Neural progenitor cell (in vitro differentiated cells): ENCODE measurements around the gene TPRX1.

Experiments
- EZH2 ChIP-seq: fragments of 200-600 bp; sonication (generic); IDR thresholded peaks from 2 replicates; pipeline ENCODE4 v1.6.1; 2017; ENCODE audit warnings: antibody characterized with exemption, mild to moderate bottlenecking, moderate library complexity
- TF ChIP-seq, protein P1 (sequence below): fragments of 200-600 bp; sonication (generic); IDR thresholded peaks from 2 replicates; pipeline ENCODE4 v1.5.1; 2017; ENCODE audit warnings: antibody characterized with exemption, mild to moderate bottlenecking

DNA sequence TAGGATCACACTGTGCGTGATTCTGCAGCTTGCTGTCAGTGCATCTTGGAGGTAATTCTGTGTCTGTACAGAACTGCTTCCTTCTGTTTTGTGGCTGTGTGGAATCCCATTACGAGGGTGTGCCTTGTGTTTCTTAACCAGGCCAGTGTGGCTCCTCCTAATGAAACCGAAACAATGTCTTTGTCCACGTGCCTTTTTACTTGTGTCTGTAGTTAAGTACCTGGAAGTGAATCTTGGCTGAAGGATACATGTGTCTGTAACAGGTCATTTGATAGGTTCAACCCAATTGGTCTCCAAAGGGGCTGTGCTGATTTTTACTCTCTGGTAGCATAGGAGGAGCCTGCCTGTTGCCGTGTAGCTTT is 45.9 kb downstream of the TPRX1 start:
- TF ChIP-seq, protein P1, sequence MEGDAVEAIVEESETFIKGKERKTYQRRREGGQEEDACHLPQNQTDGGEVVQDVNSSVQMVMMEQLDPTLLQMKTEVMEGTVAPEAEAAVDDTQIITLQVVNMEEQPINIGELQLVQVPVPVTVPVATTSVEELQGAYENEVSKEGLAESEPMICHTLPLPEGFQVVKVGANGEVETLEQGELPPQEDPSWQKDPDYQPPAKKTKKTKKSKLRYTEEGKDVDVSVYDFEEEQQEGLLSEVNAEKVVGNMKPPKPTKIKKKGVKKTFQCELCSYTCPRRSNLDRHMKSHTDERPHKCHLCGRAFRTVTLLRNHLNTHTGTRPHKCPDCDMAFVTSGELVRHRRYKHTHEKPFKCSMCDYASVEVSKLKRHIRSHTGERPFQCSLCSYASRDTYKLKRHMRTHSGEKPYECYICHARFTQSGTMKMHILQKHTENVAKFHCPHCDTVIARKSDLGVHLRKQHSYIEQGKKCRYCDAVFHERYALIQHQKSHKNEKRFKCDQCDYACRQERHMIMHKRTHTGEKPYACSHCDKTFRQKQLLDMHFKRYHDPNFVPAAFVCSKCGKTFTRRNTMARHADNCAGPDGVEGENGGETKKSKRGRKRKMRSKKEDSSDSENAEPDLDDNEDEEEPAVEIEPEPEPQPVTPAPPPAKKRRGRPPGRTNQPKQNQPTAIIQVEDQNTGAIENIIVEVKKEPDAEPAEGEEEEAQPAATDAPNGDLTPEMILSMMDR, result no peak
- no peak for TF ChIP-seq EZH2
